HUDEP-2 (cell line): Measurements from ENCODE around the gene WDR86.

Experiments
- DNase-seq, 76 experiments: peaks; one replicate each; lab custom pipeline; 2025; ENCODE audit not compliant: unreplicated experiment in 76 of 76; lab: John Stamatoyannopoulos, UW

The WDR86 gene

GRCh38 chr7:151393031-151393977, 16.5 kb downstream of the WDR86 start:
- no peak for DNase-seq

DNA sequence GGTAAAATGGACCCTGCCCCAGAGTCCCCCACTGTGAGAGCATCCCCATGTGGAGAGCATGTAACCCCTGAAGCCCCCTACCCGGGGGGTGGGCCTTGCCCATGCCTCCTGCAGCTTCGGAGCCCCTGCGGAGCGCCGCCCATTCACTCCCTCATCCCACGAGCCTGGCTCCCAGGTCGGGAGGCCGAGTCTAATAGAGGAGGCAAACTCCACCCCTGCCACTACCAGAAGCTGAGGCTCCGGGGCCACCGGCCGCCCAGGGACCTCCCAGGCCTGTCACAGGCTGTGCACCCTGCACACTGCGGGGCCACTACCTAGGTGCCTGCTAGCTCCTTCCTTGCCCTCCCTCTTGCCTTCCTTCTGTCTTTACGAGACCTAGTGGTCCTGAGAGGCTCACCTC, 17.4 kb downstream of the WDR86 start:
- DNase-seq = no peak

GRCh38 chr7:151392002-151392401, 17.8 kb downstream of the WDR86 start:
- DNase-seq = no peak

- no peak for DNase-seq
Measured at GRCh38 chr7:151391358-151391730, 18.5 kb downstream of the WDR86 start.

DNA sequence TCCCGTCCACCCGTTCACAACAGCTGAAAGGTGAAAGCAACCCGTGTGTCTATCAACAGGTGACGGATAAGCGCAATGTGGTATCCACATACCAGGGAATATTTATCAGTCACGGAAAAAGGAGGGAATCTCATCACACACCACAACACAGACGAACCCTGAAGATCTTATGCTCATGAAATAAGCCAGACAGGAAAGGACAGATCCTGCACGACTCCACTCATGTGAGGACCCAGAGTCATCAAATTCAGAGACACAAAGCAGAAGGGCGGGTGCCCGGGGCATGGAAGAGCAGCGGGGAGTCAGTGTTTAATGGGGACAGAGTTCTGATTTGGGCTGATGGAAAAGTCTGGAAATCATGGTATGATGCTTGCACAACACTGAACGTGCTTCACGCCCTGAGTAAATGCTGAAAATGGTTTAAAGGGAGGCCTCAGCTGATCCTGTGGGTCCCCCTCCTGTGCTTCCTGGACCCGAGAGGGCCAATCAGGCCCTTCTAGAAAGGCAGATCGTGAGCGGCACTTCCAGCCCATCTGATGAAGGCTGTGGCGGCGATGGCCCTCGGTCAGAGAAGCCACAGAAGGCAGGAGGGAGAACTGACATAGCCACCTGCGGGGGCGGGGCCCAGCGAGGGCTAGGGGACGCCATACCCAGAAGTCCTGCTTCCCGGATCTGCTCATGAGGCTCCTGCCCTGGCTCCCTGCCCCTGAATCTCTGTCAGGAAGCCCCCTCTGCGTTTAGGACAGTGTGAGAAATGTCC, 19.1 kb downstream of the WDR86 start:
- no peak for DNase-seq

- DNase-seq = no peak
Measured at GRCh38 chr7:151389768-151390597, 19.9 kb downstream of the WDR86 start.

DNA sequence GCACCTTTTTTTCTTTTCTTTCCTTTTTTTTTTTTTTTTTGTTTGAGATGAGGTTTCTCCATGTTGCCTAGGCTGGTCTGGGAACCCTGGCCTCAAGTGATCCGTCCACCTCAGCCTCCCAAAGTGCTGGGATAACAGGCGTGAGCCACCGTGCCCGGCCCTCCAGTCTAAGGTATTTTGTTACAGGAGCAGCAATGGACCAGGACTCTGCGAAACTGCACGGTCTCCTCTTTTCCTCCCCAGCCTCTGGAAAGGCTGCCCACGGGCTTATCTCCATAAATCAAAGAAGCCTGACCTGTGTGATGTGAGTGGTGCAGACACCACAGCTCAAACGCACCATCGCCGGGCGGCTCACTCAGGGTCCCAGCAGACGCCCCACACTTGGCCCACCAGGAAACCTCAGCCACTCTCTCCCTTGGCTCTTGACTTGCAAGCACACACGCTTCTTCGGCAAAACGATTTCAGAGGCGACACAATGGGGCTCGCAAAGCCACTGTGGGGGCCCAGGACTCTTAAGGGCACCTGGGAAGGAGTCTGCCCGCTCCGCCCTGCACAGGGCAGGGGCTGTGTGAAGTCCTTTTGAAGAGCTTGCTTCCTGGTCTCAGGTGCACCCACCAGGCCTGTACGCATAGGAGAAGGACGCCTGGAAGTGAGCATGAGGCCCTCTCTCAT, 20.6 kb downstream of the WDR86 start:
- no peak for DNase-seq

DNA sequence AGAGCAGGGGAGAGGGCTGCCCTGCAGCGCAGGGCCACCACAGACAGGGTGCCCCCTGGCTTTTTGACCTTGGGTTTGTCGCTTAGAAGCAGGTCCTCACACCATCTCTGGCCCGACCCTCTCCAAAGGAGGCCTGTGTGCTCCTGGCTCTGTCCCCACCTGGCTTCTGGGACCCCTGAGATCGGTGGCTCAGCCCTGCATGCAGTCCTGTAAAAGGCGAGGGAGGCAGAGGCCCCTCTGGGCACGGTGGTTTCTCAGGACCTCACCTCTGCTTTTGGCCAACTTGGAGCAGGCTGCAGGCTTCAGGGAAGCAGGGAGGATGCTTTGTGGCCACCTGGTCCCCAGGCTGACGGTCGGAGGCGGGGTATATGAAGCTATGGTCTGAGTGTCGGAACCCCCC, 21.4 kb downstream of the WDR86 start:
- no peak for DNase-seq

DNA sequence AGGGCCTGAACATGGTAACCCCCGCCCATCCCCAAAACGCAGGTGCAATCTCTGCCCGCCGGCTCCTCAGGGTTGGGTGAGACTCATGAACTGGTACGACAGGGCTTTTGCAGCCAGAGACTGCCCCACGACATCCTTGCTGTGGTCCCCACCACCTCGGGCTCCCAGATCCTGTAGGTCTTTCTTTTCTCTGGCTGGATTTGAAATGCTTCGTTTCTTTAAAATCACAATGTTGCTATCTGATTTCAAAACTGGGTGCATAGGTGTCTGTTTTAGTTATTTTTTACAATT, 21.9 kb downstream of the WDR86 start:
- no peak for DNase-seq

DNA sequence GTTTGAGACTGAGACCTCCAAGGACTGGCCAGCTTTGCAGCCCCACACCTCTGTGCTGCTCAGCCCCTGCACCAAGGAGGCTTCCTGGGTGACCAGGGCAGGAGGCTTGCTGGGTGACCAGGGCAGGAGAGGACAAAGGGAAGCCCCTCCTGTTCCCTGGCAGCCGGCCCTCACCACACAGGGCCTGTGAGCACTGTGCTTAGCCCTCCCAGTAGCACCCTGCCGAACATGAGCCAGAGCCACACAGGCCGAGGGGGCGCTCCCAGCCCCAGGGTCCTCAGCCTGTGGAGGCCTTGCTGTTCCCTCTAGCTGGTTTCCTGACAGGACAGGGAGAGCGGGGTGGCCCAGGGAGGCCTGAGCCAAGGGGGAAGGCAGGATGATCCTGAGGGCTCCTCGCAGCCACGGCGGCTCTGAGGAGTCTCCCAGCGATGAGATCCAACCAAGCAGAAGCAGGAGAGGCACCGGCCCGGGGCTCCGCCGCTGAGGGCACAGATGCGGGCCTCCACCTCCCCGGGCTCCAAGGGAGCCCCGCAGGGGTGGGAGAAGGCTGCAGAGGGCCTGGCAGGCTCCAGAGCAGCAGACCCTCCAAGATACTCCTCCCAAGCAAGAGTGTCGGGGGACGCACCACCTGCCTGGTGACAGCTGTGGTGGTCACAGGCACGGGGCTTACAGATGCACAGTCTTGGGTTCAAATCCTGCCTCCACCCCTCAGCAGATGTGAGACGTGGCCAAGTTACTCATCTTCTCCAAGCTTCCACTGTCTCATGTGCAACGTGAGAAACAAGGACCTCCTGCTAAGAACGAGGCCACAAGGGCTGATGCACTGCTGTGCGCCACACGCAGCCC, 22.5 kb downstream of the WDR86 start:
- DNase-seq = no peak

- no peak for DNase-seq
Measured at GRCh38 chr7:151386301-151387160, 23.3 kb downstream of the WDR86 start.

DNA sequence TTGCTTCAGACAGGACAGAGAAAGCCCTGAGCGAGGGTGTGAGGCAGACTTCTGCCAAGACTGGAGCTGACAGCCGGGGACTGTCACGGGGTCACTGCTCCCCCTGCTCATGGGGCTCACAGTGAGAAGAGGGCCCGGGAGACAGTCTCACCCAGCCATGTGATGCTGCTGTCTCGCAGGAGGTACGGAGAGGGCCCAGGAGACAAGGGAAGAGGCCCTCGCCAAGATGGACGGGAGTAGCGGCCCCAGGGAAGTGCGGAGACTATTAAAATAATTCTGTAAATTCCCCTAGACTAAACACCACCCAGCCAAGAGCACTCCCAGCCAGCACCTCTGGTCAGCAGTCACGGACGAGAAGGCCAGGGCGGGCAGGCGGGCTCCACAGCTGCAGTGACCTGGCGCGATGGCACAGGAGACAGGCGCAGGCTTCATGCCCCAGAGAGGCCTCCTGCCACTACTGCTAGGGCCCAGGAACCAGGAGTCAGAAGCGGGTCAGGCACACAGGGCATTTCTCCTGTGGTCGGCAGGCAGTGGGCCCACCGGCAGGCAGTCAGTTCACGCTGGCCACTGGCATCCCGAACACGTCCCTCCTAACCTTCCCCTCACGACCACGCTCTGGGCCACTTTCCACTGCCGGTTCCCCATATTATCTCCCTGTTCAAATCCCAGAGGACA, 24.1 kb downstream of the WDR86 start:
- no peak for DNase-seq

- DNase-seq = no peak
Measured at GRCh38 chr7:151384776-151385625, 24.8 kb downstream of the WDR86 start.

GRCh38 chr7:151384352-151384697, 25.5 kb downstream of the WDR86 start:
- DNase-seq = no peak

- DNase-seq = no peak
Measured at GRCh38 chr7:151383638-151384351, 26.0 kb downstream of the WDR86 start.

- no peak for DNase-seq
Measured at GRCh38 chr7:151382079-151382885, 27.6 kb downstream of the WDR86 start.
